Astrocyte (in vitro differentiated cells and primary cell): ENCODE measurements around the gene CEP290. TPM values are rescaled to one million over a fixed set of nuclear protein-coding genes. Genes with fewer than 3 reads are reported as not detected.

Experiments
- DNase-seq: peaks from one replicate; pipeline ENCODE4 v3.0.0-alpha.2; 2010; ENCODE audit warnings: low read depth
- FAIRE-seq: peaks from 2 replicates; lab custom pipeline; 2011; peaks lifted over from hg19 to GRCh38; lab: Jason Lieb, UNC
- H2AFZ ChIP-seq: 2 replicates; pipeline ENCODE4 v1.6.0; 2012; ENCODE audit warnings: low read depth, low read length, inconsistent platforms
- H3K27ac ChIP-seq: 2 replicates; pipeline ENCODE4 v1.5.1; 2011; ENCODE audit warnings: low read depth, low read length, inconsistent platforms
- H3K27me3 ChIP-seq: 2 replicates; pipeline ENCODE4 v1.6.0; 2011; ENCODE audit warnings: low read length, inconsistent platforms; ENCODE audit not compliant: insufficient read depth
- H3K36me3 ChIP-seq: 2 replicates; pipeline ENCODE4 v1.5.1; 2011; ENCODE audit warnings: low read length, inconsistent platforms; ENCODE audit not compliant: insufficient read depth
- H3K4me1 ChIP-seq: 2 replicates; pipeline ENCODE4 v1.5.1; 2011; ENCODE audit warnings: low read length, inconsistent platforms; ENCODE audit not compliant: insufficient read depth
- H3K4me2 ChIP-seq: 2 replicates; pipeline ENCODE4 v1.6.0; 2012; ENCODE audit warnings: low read length, inconsistent platforms
- H3K4me3 ChIP-seq: 2 replicates; pipeline ENCODE4 v1.5.1; 2011; ENCODE audit warnings: low read depth, mild to moderate bottlenecking, low read length, inconsistent platforms; ENCODE audit not compliant: insufficient read depth
- H3K79me2 ChIP-seq: 2 replicates; pipeline ENCODE4 v1.6.0; 2012; ENCODE audit warnings: mild to moderate bottlenecking, low read length, inconsistent platforms; ENCODE audit not compliant: insufficient read depth
- H3K9ac ChIP-seq: 2 replicates; pipeline ENCODE4 v1.6.0; 2012; ENCODE audit warnings: mild to moderate bottlenecking, low read length, inconsistent platforms
- H3K9me3 ChIP-seq: 2 replicates; pipeline ENCODE4 v1.5.1; 2012; ENCODE audit warnings: low read depth, mild to moderate bottlenecking, low read length, inconsistent platforms; ENCODE audit not compliant: insufficient read depth
- H4K20me1 ChIP-seq: 2 replicates; pipeline ENCODE4 v1.6.0; 2012; ENCODE audit warnings: low read length, inconsistent platforms; ENCODE audit not compliant: insufficient read depth
- H3K27ac Mint-ChIP-seq: one replicate; pipeline ENCODE4 v1.8.0; 2021; ENCODE audit warnings: mild to moderate bottlenecking, mixed read lengths; ENCODE audit not compliant: unreplicated experiment
- H3K27me3 Mint-ChIP-seq: one replicate; pipeline ENCODE4 v1.8.0; 2021; ENCODE audit warnings: low read depth, mixed read lengths; ENCODE audit not compliant: unreplicated experiment
- H3K36me3 Mint-ChIP-seq: one replicate; pipeline ENCODE4 v1.8.0; 2021; ENCODE audit warnings: low read depth, mixed read lengths; ENCODE audit not compliant: unreplicated experiment
- H3K4me1 Mint-ChIP-seq: one replicate; pipeline ENCODE4 v1.8.0; 2021; ENCODE audit warnings: low read depth, mixed read lengths; ENCODE audit not compliant: unreplicated experiment
- H3K4me3 Mint-ChIP-seq: one replicate; pipeline ENCODE4 v1.8.0; 2021; ENCODE audit warnings: mild to moderate bottlenecking, moderate library complexity, mixed read lengths; ENCODE audit not compliant: unreplicated experiment
- H3K9me3 Mint-ChIP-seq: one replicate; pipeline ENCODE4 v1.8.0; 2021; ENCODE audit warnings: mild to moderate bottlenecking, mixed read lengths; ENCODE audit not compliant: unreplicated experiment
- EZH2 ChIP-seq: IDR thresholded peaks from 2 replicates; pipeline ENCODE4 v1.6.1; 2012; ENCODE audit warnings: mild to moderate bottlenecking, low read length, inconsistent platforms; ENCODE audit not compliant: insufficient read depth
- total RNA-seq: library from RNA; stranded (reverse); gene quantifications from 2 replicates; pipeline ENCODE4 v1.2.1, GENCODE V29; 2021
- TF ChIP-seq, protein P1 (sequence below): IDR thresholded peaks from 2 replicates; pipeline ENCODE4 v1.5.1; 2011; ENCODE audit warnings: low read depth, mild to moderate bottlenecking, inconsistent platforms, low read length, moderate library complexity; ENCODE audit not compliant: insufficient read depth

Gene CEP290
- total RNA-seq, 1 donor from 2014 or later, result 20.1 TPM

DNA sequence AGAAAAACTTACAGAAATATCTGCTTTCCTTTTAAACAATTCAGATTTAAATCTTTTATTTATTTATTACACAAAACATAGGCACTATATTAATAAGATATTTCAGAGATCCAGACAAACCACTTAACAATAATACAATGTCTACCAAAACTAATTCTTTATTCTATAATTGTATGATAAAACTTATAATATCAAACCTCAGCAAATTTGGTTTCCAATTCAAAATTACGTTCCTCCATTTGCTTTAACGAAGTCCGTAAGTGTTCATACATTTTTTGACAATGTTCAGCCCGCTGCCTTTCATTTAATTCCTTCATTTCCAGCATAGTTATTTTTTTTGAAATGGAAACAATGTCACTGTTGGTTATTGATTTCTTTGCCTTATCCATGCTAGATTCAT lies 48.3 kb downstream of the CEP290 start:
- H3K9ac ChIP-seq, result no peak overlapping the region
- H3K4me1 Mint-ChIP-seq, result no peaks in the 10 kb centered on the region
- H3K79me2 ChIP-seq, result no peaks in the 10 kb centered on the region
- FAIRE-seq, result no peak
- no peak overlapping the region for H3K4me3 ChIP-seq
- H3K36me3 ChIP-seq, result peaks cover 13% of the 10 kb centered on the region
- H3K27ac Mint-ChIP-seq, result no peak overlapping the region
- no peak overlapping the region for H2AFZ ChIP-seq
- no peak for DNase-seq
- no peak overlapping the region for H3K27ac ChIP-seq
- TF ChIP-seq, protein P1, sequence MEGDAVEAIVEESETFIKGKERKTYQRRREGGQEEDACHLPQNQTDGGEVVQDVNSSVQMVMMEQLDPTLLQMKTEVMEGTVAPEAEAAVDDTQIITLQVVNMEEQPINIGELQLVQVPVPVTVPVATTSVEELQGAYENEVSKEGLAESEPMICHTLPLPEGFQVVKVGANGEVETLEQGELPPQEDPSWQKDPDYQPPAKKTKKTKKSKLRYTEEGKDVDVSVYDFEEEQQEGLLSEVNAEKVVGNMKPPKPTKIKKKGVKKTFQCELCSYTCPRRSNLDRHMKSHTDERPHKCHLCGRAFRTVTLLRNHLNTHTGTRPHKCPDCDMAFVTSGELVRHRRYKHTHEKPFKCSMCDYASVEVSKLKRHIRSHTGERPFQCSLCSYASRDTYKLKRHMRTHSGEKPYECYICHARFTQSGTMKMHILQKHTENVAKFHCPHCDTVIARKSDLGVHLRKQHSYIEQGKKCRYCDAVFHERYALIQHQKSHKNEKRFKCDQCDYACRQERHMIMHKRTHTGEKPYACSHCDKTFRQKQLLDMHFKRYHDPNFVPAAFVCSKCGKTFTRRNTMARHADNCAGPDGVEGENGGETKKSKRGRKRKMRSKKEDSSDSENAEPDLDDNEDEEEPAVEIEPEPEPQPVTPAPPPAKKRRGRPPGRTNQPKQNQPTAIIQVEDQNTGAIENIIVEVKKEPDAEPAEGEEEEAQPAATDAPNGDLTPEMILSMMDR, result no peak
- no peak for TF ChIP-seq EZH2
- no peaks in the 10 kb centered on the region for H3K27me3 ChIP-seq
- H4K20me1 ChIP-seq, result no peaks in the 10 kb centered on the region
- H3K4me2 ChIP-seq, result no peak overlapping the region
- H3K36me3 Mint-ChIP-seq, result peaks cover 7% of the 10 kb centered on the region
- no peaks in the 10 kb centered on the region for H3K27me3 Mint-ChIP-seq
- H3K9me3 ChIP-seq, result no peaks in the 10 kb centered on the region
- H3K9me3 Mint-ChIP-seq, result no peaks in the 10 kb centered on the region
- no peak overlapping the region for H3K4me3 Mint-ChIP-seq
- H3K4me1 ChIP-seq, result no peaks in the 10 kb centered on the region

DNA sequence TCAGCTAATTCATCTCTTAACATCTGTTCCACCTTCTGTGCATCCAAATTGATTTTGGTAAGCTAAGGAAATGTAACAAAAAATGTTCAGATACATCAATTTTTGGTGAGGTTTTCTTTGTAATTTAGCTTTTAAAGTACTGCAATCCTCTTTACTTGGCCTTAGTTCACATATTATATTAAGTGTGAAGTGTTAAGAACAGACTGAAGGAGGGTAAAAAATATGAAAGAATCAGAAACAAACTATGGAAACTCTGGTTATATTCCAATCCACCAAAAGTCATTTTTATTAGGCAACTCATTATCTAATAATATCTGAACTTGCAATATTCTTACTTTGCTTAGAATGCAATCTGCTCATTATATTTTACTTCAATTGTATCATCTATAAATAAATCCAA lies 49.1 kb downstream of the CEP290 start:
- Histone ChIP-seq H3K4me2 (no peak overlapping the region), H3K4me1 (no peaks in the 10 kb centered on the region), H3K27ac (no peak overlapping the region), H4K20me1 (no peaks in the 10 kb centered on the region), H3K9me3 (no peaks in the 10 kb centered on the region), H3K79me2 (no peaks in the 10 kb centered on the region), H3K27me3 (no peaks in the 10 kb centered on the region), H3K9ac (no peak overlapping the region), H3K36me3 (peaks cover 13% of the 10 kb centered on the region), H3K4me3 (no peak overlapping the region), H2AFZ (no peak overlapping the region)
- peaks cover 4% of the 10 kb centered on the region for H3K36me3 Mint-ChIP-seq
- no peaks in the 10 kb centered on the region for H3K9me3 Mint-ChIP-seq
- FAIRE-seq (no peak), DNase-seq (no peak)
- TF ChIP-seq EZH2, result no peak
- TF ChIP-seq, protein P1, result no peak
- H3K4me1 Mint-ChIP-seq, result no peaks in the 10 kb centered on the region
- no peak overlapping the region for H3K4me3 Mint-ChIP-seq
- no peak overlapping the region for H3K27ac Mint-ChIP-seq
- H3K27me3 Mint-ChIP-seq, result no peaks in the 10 kb centered on the region

DNA sequence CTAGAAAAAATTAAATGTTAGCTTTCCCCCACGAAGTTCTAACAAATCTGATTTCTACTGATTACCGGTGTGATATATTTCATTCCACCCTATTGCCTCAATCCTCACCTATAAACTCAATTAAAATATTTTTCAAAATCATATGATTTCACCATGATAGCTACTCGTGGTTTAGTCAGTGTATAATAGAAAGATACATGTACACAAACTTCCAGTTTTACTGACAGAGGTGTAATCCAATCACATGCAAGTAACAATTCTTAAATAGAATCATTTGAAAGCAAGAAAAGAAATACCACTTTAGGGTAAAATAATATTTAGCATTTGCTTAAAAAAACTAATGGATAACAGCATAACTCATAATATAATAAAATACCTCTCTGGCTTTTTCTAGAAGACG lies 57.7 kb downstream of the CEP290 start:
- TF ChIP-seq EZH2, result no peak
- TF ChIP-seq, protein P1, result no peak
- H3K4me3 Mint-ChIP-seq, result no peak overlapping the region
- DNase-seq, result no peak
- no peaks in the 10 kb centered on the region for H3K4me1 Mint-ChIP-seq
- Histone ChIP-seq H3K27me3 (no peaks in the 10 kb centered on the region), H3K27ac (no peak overlapping the region), H3K9me3 (no peaks in the 10 kb centered on the region), H2AFZ (no peak overlapping the region), H3K9ac (no peak overlapping the region), H3K4me2 (no peak overlapping the region), H3K79me2 (no peaks in the 10 kb centered on the region), H3K4me3 (no peak overlapping the region), H4K20me1 (no peaks in the 10 kb centered on the region), H3K36me3 (peaks cover 11% of the 10 kb centered on the region), H3K4me1 (no peaks in the 10 kb centered on the region)
- H3K27me3 Mint-ChIP-seq, result no peaks in the 10 kb centered on the region
- no peak overlapping the region for H3K27ac Mint-ChIP-seq
- no peak for FAIRE-seq
- no peaks in the 10 kb centered on the region for H3K36me3 Mint-ChIP-seq
- no peaks in the 10 kb centered on the region for H3K9me3 Mint-ChIP-seq
